Immature natural killer cell (primary cell): Measurements from ENCODE around the gene SPANXN4. TPM values are rescaled to one million over a fixed set of nuclear protein-coding genes. Genes with fewer than 3 reads are reported as not detected.

ENCODE experiments used
- DNase-seq, 3 donors: peaks; one replicate each; pipeline ENCODE4 v3.0.0; 2022; ENCODE audit warnings: mixed read lengths in 1 of 3
- H3K27ac Mint-ChIP-seq, 6 donors: one replicate each; pipeline ENCODE4 v1.8.0; 2020; ENCODE audit warnings: mixed read lengths in 6 of 6, mild to moderate bottlenecking in 5 of 6, inconsistent platforms in 4 of 6, moderate library complexity in 3 of 6
- H3K27me3 Mint-ChIP-seq, 3 donors: one replicate each; pipeline ENCODE4 v1.8.0; 2020 to 2021; ENCODE audit warnings: low read depth in 3 of 3, mild to moderate bottlenecking in 3 of 3, mixed read lengths in 3 of 3, moderate library complexity in 3 of 3, inconsistent platforms in 1 of 3
- H3K36me3 Mint-ChIP-seq, 3 donors: one replicate each; pipeline ENCODE4 v1.8.0; 2020; ENCODE audit warnings: mixed read lengths in 3 of 3, inconsistent platforms in 2 of 3, mild to moderate bottlenecking in 2 of 3
- H3K4me1 Mint-ChIP-seq, 2 donors: one replicate each; pipeline ENCODE4 v1.8.0; 2020; ENCODE audit warnings: inconsistent platforms in 2 of 2, mild to moderate bottlenecking in 2 of 2, mixed read lengths in 2 of 2, moderate library complexity in 1 of 2
- H3K4me3 Mint-ChIP-seq, 5 donors: one replicate each; pipeline ENCODE4 v1.8.0; 2020; ENCODE audit warnings: mild to moderate bottlenecking in 5 of 5, mixed read lengths in 5 of 5, inconsistent platforms in 3 of 5, moderate library complexity in 3 of 5
- H3K9me3 Mint-ChIP-seq, 6 donors: one replicate each; pipeline ENCODE4 v1.8.0; 2020; ENCODE audit warnings: mild to moderate bottlenecking in 6 of 6, mixed read lengths in 6 of 6, inconsistent platforms in 4 of 6, moderate library complexity in 3 of 6
- polyA plus RNA-seq, 3 donors: library from polyadenylated mRNA; unstranded; fragments of 300-500 nt; fragmentation: Illumina TruSeq; gene quantifications; one replicate each; pipeline ENCODE4 v1.2.3, GENCODE V29; 2021

SPANXN4 gene
- polyA plus RNA-seq, result not detected

- Mint-ChIP-seq H3K27me3 (no peaks in the 10 kb centered on the region), H3K36me3 (no peaks in the 10 kb centered on the region), H3K4me1 (no peaks in the 10 kb centered on the region), H3K4me3 (no peak within 1 kb of the TSS), H3K27ac (no peak within 1 kb of the TSS), H3K9me3 (peaks cover 0 to 7% (median under 1%) of the 10 kb centered on the region in 6 donors)
- no peak for DNase-seq
Observed at GRCh38 chrX:143025628-143026027, at the start of gene SPANXN4. Gene SPANXN4 (plus strand): TSS chrX:143025928. CDS start chrX:143026015, 87 bp downstream.

GRCh38 chrX:142977128-142977914 is 48.4 kb upstream of the SPANXN4 start:
- Mint-ChIP-seq H3K4me1 (no peaks in the 10 kb centered on the region), H3K36me3 (no peaks in the 10 kb centered on the region), H3K4me3 (no peak overlapping the region), H3K9me3 (peaks cover 0 to 7% (median 2%) of the 10 kb centered on the region in 6 donors), H3K27ac (no peak overlapping the region), H3K27me3 (peaks cover 0 to 4% (median 2%) of the 10 kb centered on the region in 3 donors)
- DNase-seq, result no peak

DNA sequence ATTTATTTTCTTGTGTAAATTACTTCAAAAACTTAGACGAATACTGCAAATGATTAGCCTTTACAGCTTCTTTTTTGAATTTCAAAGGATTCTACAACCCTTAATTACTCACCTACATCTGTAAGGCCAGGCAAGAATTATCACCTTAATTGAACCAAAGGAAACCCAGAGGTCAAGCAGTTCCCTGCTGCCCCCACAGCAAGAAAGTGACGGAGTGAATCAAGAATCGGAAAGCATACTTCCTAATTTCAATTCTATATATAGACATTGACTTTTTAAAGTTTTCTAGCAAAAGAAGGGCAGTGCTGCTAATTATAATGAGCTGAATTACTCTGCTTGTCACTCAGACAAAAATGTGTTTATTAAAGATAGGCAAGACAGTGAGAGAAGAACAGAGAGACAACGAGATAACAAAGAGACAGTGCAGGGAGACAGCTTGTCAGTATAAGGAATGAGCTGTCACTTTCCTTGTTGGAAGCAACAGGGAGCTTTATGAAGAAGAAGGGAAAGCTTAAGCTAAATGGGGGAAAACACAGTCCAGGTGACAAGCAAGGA is 47.5 kb upstream of the SPANXN4 start:
- H3K27ac Mint-ChIP-seq, result no peak overlapping the region
- peaks cover 0 to 7% (median 2%) of the 10 kb centered on the region in 6 donors for H3K9me3 Mint-ChIP-seq
- no peaks in the 10 kb centered on the region for H3K4me1 Mint-ChIP-seq
- no peak overlapping the region for H3K4me3 Mint-ChIP-seq
- DNase-seq, result no peak
- H3K36me3 Mint-ChIP-seq, result no peaks in the 10 kb centered on the region
- H3K27me3 Mint-ChIP-seq, result peaks cover 0 to 2% (median 2%) of the 10 kb centered on the region in 3 donors

DNA sequence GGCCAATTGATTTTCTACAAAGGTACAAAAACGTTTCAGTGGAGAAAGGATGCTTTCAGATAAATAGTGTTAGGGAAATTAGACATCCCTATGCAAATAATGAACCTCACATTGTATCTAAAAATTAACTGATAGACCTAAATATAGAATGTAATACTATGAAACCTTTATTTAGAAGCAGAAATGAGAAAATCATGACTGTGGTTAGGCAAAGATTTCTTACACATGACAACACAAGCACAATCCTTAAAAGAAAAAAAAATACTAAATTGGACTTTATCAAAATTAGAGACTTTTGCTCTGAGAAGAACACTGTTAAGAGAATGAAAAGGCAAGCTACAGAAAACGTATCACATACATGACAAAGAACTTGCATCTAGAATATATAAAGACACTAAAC is 43.0 kb upstream of the SPANXN4 start:
- Mint-ChIP-seq H3K4me1 (no peaks in the 10 kb centered on the region), H3K4me3 (no peak overlapping the region), H3K9me3 (peaks cover 0 to 5% (median 2%) of the 10 kb centered on the region in 6 donors), H3K27ac (no peak overlapping the region), H3K27me3 (peaks cover 0 to 6% (median 3%) of the 10 kb centered on the region in 3 donors), H3K36me3 (no peaks in the 10 kb centered on the region)
- no peak for DNase-seq

DNA sequence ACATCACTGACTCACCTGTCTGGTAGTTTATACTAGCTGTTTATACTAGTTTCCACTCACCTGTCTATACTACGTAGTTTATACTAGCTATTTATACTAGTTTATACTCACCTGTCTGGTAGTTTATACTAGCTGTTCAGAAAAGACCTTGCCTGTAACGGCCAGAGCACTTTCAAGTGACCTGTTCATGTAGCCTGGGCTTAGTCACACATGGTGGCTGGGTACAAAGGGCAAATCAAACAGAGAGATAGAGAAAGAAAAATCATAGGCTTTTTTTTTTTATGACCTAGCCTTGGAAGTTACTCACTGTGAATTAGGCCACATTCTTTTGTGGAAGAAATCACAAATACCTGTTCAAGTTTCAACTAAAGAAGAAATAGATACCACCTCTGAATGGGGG is 30.7 kb upstream of the SPANXN4 start:
- Mint-ChIP-seq H3K36me3 (no peaks in the 10 kb centered on the region), H3K9me3 (peaks cover 0 to 3% (median 0%) of the 10 kb centered on the region in 6 donors), H3K27me3 (peaks cover 0 to 4% (median 0%) of the 10 kb centered on the region in 3 donors), H3K27ac (no peak overlapping the region), H3K4me1 (no peaks in the 10 kb centered on the region), H3K4me3 (no peak overlapping the region)
- DNase-seq, result no peak

- Mint-ChIP-seq H3K27me3 (peaks cover 0 to 2% (median 0%) of the 10 kb centered on the region in 3 donors), H3K36me3 (no peaks in the 10 kb centered on the region), H3K4me3 (no peak overlapping the region), H3K27ac (no peak overlapping the region), H3K4me1 (no peaks in the 10 kb centered on the region), H3K9me3 (peaks cover 0 to 5% (median 1%) of the 10 kb centered on the region in 6 donors)
- DNase-seq, result no peak
Observed at GRCh38 chrX:142998447-142999198, 27.1 kb upstream of the SPANXN4 start.

DNA sequence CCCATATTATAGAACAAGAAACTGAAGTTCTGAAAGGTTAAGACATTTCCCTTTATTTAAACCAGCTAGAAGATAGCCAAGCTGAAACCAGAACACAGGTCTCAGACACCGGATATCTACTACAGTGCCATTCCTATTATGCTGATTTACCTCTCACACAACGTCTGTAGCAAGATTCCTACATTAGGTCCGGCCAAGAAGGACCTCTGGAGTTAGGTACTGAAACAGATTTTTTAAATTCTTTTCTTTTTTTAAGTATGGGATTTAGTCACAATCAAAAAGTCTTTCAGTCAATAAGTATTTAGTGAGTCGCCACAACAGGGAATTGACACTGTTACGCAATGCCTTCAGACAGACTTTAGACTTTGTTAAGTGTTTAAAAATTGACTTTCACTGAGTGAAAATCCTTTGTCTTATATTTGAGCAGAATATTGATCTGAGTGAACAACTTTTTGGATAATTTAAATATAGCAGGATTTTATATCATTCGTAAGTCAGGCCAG is 26.5 kb upstream of the SPANXN4 start:
- no peak overlapping the region for H3K4me3 Mint-ChIP-seq
- H3K4me1 Mint-ChIP-seq, result no peaks in the 10 kb centered on the region
- H3K27ac Mint-ChIP-seq, result no peak overlapping the region
- H3K27me3 Mint-ChIP-seq, result peaks cover 0 to 2% (median 0%) of the 10 kb centered on the region in 3 donors
- no peak for DNase-seq
- H3K36me3 Mint-ChIP-seq, result no peaks in the 10 kb centered on the region
- H3K9me3 Mint-ChIP-seq, result peaks cover 0 to 5% (median 2%) of the 10 kb centered on the region in 6 donors

DNA sequence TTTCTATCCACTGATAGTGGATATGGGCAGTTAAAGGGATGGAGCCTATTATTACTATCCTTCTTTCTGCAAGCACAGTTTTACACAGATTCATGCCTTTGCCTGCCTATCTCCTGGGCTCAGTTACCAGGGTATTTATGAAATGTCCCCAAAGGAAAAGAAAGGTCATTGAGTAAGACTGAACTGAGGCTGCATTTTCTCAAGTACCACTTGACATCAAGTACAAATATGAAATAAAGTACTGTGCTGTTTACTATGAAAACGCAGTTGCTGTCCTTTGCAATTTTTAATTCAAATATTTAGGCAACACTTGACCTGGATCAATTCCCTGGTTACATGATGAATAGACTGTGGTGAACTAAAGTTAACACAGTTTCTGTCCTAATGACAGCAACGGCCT is 23.5 kb upstream of the SPANXN4 start:
- Mint-ChIP-seq H3K4me1 (no peaks in the 10 kb centered on the region), H3K9me3 (peaks cover 0 to 11% (median 3%) of the 10 kb centered on the region in 6 donors), H3K36me3 (no peaks in the 10 kb centered on the region), H3K27ac (no peak overlapping the region), H3K27me3 (no peaks in the 10 kb centered on the region), H3K4me3 (no peak overlapping the region)
- no peak for DNase-seq

GRCh38 chrX:143017272-143017671 is 8.5 kb upstream of the SPANXN4 start:
- Mint-ChIP-seq H3K36me3 (no peaks in the 10 kb centered on the region), H3K27me3 (peaks cover 1 to 8% (median 3%) of the 10 kb centered on the region in 3 donors), H3K4me1 (no peaks in the 10 kb centered on the region), H3K27ac (no peak overlapping the region), H3K4me3 (no peak overlapping the region), H3K9me3 (peaks cover 0 to 14% (median 4%) of the 10 kb centered on the region in 6 donors)
- no peak for DNase-seq

DNA sequence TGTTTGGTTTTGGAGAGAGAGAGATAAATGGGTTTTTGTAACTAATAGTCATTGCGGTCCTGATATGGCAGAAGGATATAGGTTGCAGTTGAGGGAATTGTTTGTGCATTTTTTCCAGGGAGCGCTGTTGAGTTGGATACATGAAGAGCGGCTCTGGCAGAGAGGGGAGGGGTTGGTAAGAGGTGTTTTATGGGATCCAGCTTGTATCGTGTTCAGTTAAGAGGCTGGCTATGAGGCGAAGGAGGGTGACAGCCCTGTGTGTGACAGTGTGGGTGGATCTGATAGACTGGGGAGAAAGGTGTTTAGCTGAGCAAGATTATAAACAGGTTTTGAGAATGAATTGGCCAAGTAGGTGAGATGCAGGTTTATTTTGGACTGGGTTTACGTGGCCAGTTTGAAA is 1.5 kb downstream of the SPANXN4 start:
- Mint-ChIP-seq H3K27ac (no peak overlapping the region), H3K9me3 (peaks cover 0 to 11% (median under 1%) of the 10 kb centered on the region in 6 donors)

GRCh38 chrX:143047511-143047910 is 21.8 kb downstream of the SPANXN4 start:
- no peak overlapping the region for H3K4me3 Mint-ChIP-seq

More for the DNA sequence above, 1.5 kb downstream of the SPANXN4 start:
- H3K4me1 Mint-ChIP-seq, result no peaks in the 10 kb centered on the region
- H3K36me3 Mint-ChIP-seq, result no peaks in the 10 kb centered on the region
- H3K27me3 Mint-ChIP-seq, result peaks cover 0 to 4% (median 2%) of the 10 kb centered on the region in 3 donors
- no peak for DNase-seq
- H3K4me3 Mint-ChIP-seq, result no peak overlapping the region

GRCh38 chrX:143058120-143058519 is 32.4 kb downstream of the SPANXN4 start:
- no peak for DNase-seq
- Mint-ChIP-seq H3K4me1 (no peaks in the 10 kb centered on the region), H3K4me3 (no peak overlapping the region), H3K9me3 (peaks cover 0 to 11% (median 2%) of the 10 kb centered on the region in 6 donors), H3K36me3 (no peaks in the 10 kb centered on the region), H3K27ac (no peak overlapping the region), H3K27me3 (peaks cover 0 to 4% (median 0%) of the 10 kb centered on the region in 3 donors)

More at GRCh38 chrX:143047511-143047910, 21.8 kb downstream of the SPANXN4 start:
- no peaks in the 10 kb centered on the region for H3K4me1 Mint-ChIP-seq
- no peaks in the 10 kb centered on the region for H3K27me3 Mint-ChIP-seq
- no peaks in the 10 kb centered on the region for H3K36me3 Mint-ChIP-seq
- peaks cover 0 to 8% (median 4%) of the 10 kb centered on the region in 6 donors for H3K9me3 Mint-ChIP-seq
- no peak for DNase-seq
- no peak overlapping the region for H3K27ac Mint-ChIP-seq

DNA sequence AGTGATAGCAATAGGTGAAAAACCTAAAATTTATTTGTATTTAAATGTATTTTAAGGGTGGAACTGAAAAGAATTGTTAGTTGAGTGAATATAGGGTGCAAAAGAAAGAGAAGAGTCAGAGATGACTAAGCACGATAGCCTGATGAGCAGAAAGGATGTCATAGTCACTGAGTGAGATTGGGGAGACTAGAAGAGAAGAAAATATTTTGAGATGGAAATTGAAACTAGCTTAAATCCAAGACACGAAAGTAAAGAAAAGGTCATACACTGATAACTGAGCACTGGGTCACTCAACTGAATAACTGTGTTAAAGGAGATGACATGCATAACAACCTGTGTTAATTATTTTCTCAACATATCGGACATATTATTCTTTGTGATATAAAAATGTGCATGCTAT is 55.5 kb downstream of the SPANXN4 start:
- Mint-ChIP-seq H3K9me3 (peaks cover 0 to 10% (median 4%) of the 10 kb centered on the region in 6 donors), H3K36me3 (no peaks in the 10 kb centered on the region), H3K27ac (no peak overlapping the region), H3K4me1 (no peaks in the 10 kb centered on the region), H3K27me3 (peaks cover 0 to 10% (median 3%) of the 10 kb centered on the region in 3 donors), H3K4me3 (no peak overlapping the region)
- no peak for DNase-seq
